ENCODE measurements around the gene USPL1.

Gene USPL1

DNA sequence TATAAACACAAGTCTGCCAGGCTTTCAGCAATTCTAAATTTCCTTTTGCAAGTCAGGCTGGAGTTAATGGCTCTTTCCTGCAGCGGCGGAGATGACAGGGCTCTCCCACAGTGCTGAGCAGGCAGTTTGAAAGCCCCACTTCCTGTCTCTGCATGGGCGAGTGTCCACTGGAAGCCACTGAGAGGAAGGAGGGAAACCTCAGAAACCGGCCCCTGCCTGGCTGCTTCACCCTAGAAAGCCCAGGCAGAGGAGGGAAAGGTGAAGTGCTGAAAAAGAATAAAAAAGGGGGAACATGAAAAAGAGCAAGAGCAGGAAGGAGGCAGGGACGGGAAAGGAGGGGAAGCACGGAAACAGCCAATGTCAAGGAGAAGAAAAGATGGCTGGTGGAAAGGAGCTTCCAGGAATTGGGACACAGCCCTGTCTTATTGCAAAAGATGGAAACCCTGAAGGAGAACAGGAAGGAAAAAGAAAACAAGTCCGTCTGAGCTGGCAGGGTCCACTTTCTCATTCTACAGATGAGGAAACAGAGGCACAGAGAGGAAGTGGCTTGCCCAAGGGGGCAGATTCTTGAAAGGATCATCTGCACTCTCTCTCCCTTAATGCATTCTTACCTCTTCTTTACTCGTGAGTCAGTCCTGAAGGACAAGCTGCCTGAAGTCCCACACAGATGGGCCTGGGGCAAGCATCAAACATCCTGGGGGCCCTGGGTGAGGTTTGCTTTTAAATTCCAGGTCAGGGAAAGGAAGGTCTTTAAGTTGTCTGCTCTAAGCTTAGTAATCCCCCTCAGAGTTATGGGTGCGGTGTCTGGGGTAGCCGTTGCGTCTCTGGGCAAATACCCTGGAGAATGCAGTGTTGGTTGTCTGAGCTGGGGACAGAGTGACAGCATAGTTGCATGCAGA lies 78.8 kb downstream of the USPL1 start:
- DNase-seq (ENCODE audit: extremely low read depth in 1 of 2, low read depth in 1 of 2) = no peak

GRCh38 chr13:30697177-30697953 lies 79.6 kb downstream of the USPL1 start:
- no peak for DNase-seq (ENCODE audit: extremely low read depth in 1 of 2, low read depth in 1 of 2)

GRCh38 chr13:30697996-30698401 lies 80.3 kb downstream of the USPL1 start:
- no peak for DNase-seq (ENCODE audit: extremely low read depth in 1 of 2, low read depth in 1 of 2)

GRCh38 chr13:30698488-30699005 lies 80.8 kb downstream of the USPL1 start:
- no peak for DNase-seq (ENCODE audit: extremely low read depth in 1 of 2, low read depth in 1 of 2)

GRCh38 chr13:30700364-30700763 lies 82.6 kb downstream of the USPL1 start:
- DNase-seq (ENCODE audit: extremely low read depth in 1 of 2, low read depth in 1 of 2) = no peak

GRCh38 chr13:30702006-30702405 lies 84.3 kb downstream of the USPL1 start:
- no peak for DNase-seq (ENCODE audit: extremely low read depth in 1 of 2, low read depth in 1 of 2)

DNA sequence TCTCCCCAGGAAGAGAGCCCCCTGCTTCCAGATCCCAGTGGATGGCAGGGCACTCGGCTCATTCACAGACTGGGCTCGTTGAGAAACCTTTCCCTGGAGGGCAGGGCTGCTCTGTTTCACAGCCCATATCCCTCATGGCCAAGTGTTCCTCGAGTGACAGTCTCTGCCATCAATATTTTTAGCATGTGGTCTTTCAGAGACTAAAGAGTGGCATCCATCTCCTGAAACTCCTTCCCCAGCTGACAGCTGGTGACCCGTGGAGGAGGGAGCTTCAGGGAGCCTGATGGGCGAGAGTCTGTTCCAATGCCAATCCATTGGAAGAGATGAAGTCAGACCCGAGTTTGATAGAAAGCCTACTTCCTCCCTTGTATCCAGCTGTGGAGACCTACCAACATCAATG lies 86.9 kb downstream of the USPL1 start:
- no peak for DNase-seq (ENCODE audit: extremely low read depth in 1 of 2, low read depth in 1 of 2)

DNA sequence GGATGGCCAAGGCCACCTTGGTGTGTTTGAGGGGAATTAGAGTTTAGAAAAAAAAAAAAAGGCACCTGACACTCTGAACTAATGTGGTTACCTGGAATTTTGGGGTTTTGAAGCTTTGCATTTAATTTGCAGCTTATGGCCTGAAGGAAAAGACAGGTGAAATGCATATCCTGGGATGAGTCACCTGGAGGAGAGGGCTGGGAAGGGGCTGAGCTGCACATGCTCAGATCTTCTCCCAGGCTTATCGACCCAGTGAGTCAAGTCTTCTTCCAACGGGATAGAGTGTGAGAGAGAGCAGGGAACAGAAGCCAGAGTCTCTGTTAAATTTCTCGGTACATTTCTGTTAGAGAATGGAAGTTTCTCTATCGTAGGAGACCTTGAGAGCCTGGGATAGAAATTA lies 88.0 kb downstream of the USPL1 start:
- DNase-seq (ENCODE audit: extremely low read depth in 1 of 2, low read depth in 1 of 2) = no peak

- DNase-seq (ENCODE audit: extremely low read depth in 1 of 2, low read depth in 1 of 2) = no peak
Observed at GRCh38 chr13:30708541-30708940, 90.8 kb downstream of the USPL1 start.
